ENCODE measurements around the gene EIF4G1.
"Not testable (repeated sequence)": the region's sequence is repeated elsewhere in the genome, so short reads cannot be mapped to it uniquely, and the experiment has no call there.

EIF4G1 gene

DNA sequence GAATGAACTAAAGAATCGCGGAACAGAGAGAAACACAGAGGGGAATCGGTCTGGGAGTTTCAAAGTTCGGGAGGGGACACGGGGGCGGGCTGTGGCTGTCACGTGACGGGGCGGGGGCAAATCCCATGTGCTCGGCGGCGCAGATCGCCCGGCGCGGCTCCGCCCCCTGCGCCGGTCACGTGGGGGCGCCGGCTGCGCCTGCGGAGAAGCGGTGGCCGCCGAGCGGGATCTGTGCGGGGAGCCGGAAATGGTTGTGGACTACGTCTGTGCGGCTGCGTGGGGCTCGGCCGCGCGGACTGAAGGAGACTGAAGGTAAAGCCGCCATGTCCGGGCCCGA lies at the start of gene EIF4G1:
Gene EIF4G1 (plus strand): TSS at position 244 of the 337 bp plus-strand sequence. CDS start 1,191 bp downstream, outside the sequence.
- DNase-seq, result peak; percentile 74

DNA sequence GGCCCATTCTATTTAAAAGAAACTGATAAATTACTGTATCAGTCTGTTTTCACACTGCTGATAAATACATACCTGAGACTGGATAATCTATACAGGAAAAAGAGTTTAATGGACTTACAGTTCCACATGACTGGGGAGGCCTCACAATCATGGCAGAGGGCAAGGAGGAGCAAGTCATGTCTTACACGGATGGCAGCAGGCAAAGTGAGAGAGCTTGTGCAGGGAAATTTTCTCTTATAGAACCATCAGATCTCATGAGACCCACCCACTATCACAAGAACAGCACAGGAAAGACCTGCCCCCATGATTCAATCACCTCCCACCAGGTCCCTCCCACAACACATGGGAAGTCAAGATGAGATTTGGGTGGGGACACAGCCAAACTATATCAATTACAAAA lies 47.2 kb upstream of the EIF4G1 start:
- DNase-seq, result not testable (repeated sequence)

- no peak for DNase-seq
These were observed 42.1 kb upstream of the EIF4G1 start for GRCh38 chr3:184272269-184272668.

GRCh38 chr3:184275381-184275701 lies 39.1 kb upstream of the EIF4G1 start:
- DNase-seq, result no peak

GRCh38 chr3:184275961-184276910 lies 38.2 kb upstream of the EIF4G1 start, which contains the start of gene ECE2:
TSS of gene ECE2 (plus strand) at chr3:184276022. CDS start at chr3:184276154, 132 bp downstream.
- no peak for DNase-seq

DNA sequence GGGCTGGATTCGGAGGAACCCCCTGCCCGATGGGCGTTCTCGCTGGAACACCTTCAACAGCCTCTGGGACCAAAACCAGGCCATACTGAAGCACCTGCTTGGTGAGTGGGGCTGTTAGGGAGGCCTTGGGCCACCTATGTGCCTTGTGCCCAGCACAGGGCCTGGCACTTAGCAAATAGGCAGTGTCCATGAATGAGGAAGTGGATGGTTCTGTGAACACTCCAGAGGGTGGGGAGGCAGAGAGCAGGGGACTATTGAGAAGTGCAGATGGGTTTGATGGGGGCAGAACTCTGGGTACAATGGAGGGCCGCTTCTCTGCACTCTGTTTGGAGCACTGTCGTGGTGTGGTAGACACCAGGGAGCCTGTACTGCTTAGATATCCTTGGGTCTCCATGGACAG lies 37.0 kb upstream of the EIF4G1 start:
- DNase-seq, result no peak

DNA sequence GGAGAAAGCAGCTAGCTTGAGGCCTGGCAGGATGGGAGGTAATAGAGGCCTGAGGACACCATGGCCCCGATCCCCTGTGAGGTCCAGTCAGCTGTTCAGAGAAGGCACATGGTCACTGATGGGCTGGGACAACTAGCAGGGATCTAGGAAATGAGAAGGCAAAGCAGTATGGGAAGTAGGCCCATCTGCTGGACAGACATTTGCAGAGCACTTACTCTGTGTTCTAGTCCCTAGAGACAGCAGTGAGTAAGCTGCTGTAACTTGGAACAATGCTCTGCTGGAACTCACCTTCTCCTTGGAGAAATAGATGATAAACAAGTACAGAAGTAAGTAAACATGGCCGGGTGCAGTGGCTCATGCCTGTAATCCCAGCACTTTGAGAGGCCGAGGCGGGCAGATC lies 31.5 kb upstream of the EIF4G1 start:
- no peak for DNase-seq

GRCh38 chr3:184283681-184284080 lies 30.7 kb upstream of the EIF4G1 start:
- no peak for DNase-seq

DNA sequence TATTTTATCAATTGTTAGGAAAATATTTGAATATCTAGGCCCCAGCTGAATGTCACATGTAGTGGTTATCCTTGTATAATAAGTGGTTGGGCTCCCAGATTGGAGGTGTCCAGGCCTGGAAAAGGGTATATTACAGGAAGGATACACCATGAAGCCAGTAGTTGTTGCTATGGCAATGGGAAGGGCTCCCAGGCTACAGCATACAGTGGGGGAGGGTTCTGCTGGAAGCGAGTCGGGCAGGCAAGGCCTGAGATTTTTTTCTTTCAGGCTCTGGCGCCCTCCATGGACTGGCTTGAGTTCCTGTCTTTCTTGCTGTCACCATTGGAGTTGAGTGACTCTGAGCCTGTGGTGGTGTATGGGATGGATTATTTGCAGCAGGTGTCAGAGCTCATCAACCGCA lies 29.7 kb upstream of the EIF4G1 start:
- DNase-seq, result peak; percentile 58

DNA sequence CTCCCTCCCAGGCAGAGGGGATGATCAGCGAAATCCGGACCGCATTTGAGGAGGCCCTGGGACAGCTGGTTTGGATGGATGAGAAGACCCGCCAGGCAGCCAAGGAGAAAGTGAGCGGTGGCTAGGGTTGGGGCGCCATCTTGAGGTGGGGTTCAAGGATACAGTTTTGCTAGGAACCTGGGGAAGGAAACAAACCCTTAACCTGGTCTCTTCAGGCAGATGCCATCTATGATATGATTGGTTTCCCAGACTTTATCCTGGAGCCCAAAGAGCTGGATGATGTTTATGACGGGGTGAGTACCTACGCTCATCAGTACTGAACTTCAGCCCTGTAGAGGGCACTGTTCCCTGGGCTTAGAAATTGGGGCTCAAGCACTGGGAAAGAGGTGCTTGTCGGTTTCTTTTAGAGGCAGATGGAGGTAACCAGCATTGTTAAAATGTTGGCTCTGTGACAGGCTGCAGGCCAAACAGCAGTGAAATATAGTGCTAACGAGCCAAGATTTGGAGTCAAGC lies 24.9 kb upstream of the EIF4G1 start:
- DNase-seq, result peak; percentile 43

DNA sequence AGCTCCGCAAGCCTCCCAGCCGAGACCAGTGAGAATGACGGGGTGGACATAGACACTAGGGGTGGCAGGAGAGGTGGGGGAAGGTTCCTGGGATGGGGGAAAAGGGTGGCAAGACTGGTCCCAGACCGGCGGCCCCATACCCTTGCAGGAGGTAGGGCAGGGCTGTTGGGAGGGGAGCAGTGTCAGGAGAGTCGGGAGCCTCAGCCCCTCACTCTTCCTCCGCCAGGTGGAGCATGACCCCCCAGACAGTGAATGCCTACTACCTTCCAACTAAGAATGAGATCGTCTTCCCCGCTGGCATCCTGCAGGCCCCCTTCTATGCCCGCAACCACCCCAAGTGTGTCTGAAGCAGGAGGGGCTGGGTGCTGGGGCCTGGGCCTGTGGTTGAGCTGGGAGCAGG lies 24.1 kb upstream of the EIF4G1 start:
- no peak for DNase-seq

DNA sequence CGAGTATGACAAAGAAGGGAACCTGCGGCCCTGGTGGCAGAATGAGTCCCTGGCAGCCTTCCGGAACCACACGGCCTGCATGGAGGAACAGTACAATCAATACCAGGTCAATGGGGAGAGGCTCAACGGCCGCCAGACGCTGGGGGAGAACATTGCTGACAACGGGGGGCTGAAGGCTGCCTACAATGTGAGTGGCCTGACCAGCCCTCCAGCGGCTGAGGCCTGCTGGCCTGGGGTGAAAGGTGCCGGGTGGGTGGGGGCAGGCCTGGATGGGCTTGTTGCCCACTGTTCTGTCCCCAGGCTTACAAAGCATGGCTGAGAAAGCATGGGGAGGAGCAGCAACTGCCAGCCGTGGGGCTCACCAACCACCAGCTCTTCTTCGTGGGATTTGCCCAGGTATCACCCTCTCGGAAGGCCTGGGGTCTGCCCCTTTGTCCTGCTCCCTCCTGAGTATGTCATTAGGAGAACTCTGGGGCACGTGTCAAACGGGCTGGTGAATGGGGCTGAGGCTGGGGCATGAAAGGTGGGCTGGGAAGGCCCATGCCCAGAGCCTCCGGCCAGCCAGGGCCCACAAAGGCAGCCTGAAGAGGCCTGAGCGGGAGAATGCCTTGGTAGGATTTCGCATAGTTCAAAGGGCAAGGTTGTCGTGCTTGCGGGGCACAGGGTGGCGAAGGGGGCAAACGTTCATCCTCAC lies 23.2 kb upstream of the EIF4G1 start:
- no peak for DNase-seq

DNA sequence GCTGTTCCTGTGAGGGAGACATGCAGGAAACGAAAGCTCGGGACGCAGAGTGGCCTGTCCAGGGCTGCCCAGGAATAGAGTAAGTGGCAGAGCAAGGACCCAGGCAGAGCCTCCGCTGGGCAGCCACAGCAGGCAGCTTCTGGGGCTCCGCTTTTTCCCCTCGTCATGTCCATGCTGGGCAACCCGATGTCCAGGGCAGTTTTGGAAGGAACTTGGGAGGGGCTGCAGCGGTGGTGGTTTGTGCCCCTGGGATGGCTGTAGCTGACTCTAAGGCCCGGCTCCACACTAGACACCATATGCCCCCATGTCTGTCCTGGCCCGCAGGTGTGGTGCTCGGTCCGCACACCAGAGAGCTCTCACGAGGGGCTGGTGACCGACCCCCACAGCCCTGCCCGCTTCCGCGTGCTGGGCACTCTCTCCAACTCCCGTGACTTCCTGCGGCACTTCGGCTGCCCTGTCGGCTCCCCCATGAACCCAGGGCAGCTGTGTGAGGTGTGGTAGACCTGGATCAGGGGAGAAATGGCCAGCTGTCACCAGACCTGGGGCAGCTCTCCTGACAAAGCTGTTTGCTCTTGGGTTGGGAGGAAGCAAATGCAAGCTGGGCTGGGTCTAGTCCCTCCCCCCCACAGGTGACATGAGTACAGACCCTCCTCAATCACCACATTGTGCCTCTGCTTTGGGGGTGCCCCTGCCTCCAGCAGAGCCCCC lies 22.5 kb upstream of the EIF4G1 start:
- DNase-seq, result no peak

DNA sequence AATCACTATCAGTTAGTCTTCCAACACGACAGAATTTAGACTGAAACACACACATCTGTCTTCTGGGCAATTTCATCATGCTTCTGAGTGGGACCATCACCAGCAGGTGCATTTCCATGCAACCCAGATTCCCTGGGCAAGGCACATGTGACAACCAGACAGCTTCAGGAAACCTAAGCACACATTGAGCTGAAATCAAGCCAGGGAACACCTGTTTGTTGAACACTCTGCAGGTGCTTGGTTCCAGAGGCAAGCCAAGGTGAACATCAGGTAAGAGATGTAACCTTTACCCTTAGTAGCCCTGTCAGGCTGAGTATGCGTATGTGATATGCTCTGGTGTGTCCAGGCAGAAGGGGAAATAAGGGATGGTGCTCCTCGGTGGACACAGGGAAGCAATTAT lies 18.6 kb upstream of the EIF4G1 start:
- DNase-seq, result no peak

DNA sequence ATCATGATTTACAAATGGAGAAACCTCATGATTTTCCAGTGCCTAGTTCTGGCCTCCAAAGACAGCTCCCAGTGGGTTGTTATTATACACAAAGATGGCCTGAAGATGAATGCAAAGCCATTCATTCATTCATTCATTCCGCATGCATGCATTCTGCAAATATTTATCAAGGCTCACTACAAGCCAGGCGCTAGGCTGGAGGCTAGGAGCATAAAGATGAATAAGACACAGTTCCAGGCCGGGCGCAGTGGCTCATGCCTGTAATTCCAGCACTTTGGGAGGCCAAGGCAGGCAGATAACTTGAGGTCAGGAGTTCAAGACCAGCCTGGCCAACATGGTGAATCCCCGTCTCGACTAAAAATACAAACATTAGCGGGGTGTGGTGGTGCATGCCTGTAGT lies 17.8 kb upstream of the EIF4G1 start:
- DNase-seq, result no peak

DNA sequence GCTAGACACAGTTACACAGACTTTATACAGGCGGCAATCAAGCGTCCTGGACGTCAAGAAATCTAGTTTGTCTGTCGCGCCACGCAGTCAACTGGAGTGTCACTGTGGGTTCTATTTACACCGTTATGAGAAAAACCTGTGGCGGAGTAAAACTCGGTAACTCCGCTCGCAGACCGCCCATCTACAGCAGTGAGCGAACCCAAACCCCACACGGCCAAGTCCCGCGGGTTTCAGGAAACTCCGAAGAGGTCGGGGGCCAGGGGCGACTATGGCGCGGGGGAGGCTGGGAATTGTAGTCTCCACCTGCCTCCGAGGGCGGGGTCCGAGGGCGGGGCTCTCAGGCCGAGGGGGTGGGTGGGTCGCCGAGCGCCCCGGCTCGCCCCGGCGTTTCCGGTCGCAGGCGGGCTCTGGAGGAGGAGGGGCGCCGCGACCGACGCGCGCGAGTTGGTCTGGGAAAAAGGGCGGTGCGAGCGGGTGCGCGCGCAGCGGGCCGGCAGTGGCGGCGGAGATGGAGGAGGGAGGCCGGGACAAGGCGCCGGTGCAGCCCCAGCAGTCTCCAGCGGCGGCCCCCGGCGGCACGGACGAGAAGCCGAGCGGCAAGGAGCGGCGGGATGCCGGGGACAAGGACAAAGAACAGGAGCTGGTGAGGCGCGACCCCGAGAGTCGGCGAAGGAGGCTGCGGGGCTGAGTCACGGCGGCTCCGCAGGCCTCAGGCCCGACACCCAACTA lies 15.5 kb upstream of the EIF4G1 start, which contains the start of gene PSMD2:
Gene PSMD2 (plus strand): TSS at position 483 of the 729 bp plus-strand sequence. CDS start 26 bp downstream, at position 509.
- DNase-seq, result peak; percentile 86

GRCh38 chr3:184299488-184300377 lies 14.7 kb upstream of the EIF4G1 start:
- no peak for DNase-seq

DNA sequence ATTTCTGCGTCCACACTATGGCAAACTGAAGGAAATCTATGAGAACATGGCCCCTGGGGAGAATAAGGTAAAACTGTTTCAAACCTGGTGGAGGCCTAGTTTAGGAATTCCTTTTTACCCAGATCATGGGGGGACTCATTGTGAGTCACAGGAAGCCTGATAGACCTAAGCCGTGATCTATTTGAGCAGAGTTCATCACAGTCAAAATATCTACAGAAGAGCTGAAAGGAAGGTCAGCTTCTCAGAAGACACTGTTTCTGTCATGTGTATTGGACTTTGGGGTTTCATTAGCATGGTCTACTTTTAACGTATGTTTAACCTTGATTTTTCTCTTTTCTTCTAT lies 14.1 kb upstream of the EIF4G1 start:
- no peak for DNase-seq

DNA sequence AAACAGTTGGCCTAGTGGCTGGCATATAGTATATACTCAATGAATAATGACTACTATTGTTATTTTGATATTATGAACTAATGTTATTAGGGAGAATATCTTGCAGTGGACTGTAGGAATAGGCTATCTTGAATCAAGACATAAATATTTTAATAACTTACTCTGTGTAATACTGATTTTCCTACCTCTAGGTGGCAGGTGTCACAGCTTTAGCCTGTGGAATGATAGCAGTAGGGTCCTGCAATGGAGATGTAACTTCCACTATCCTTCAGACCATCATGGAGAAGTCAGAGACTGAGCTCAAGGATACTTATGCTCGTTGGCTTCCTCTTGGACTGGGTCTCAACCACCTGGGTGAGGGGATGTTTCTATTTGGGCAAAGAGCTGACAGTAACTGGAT lies 8.8 kb upstream of the EIF4G1 start:
- DNase-seq, result no peak

DNA sequence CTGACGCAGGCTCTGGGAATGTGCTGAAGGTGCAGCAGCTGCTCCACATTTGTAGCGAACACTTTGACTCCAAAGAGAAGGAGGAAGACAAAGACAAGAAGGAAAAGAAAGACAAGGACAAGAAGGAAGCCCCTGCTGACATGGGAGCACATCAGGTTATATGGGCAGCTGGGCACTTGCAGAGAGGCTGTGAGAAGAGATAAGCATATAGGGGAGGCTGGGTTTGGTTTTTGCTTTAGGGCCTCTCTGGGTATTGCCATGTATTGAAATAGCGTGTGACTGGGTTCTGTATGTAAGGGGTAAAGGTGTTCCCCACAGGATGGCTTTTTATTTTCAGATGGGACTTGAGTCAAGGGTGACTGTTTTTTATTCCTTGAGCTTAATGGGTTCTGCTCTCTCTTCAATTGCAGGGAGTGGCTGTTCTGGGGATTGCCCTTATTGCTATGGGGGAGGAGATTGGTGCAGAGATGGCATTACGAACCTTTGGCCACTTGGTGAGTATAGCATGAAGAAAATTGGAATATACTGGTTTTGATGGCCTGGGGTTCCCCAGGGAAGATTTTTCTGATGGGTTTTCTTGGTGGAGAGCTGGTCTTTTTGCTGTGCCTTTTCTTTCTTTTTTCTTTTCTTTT lies 7.9 kb upstream of the EIF4G1 start:
- no peak for DNase-seq

DNA sequence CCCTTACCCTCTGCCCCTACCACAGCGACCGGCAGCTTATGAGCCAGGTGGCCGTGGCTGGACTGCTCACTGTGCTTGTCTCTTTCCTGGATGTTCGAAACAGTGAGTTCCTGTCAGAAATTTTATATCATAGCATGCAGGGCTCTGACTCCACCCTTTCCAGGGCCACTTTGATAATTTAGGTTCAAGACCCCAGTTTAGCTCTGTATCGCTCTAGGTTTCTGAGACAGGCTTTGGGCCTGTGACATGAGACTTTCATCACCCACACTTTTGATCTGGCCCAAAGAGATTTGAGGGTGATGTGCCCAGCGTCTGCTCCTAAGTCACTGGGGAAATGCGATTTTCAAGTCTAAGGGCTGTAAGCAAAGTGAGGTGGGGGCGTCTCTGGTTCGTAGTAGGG lies 6.5 kb upstream of the EIF4G1 start:
- no peak for DNase-seq

Measured in NCI-H526 treated with DMSO at 0.1 percent for 48 hours (cell line).